Measurements from ENCODE around the gene MRM1.

MRM1 gene

GRCh38 chr17:36632916-36633771, 31.8 kb downstream of the MRM1 start:
- DNase-seq = no peak

GRCh38 chr17:36640346-36640745, 39.0 kb downstream of the MRM1 start:
- DNase-seq = no peak

- DNase-seq = no peak
Observed at GRCh38 chr17:36640836-36641235, 39.5 kb downstream of the MRM1 start.

- no peak for DNase-seq
Observed at GRCh38 chr17:36641331-36641876, 40.0 kb downstream of the MRM1 start.

- DNase-seq = no peak
Observed at GRCh38 chr17:36641877-36642845, 40.8 kb downstream of the MRM1 start.

GRCh38 chr17:36643086-36643685, 41.8 kb downstream of the MRM1 start:
- DNase-seq = no peak

GRCh38 chr17:36645422-36645821, 44.0 kb downstream of the MRM1 start:
- no peak for DNase-seq

GRCh38 chr17:36647636-36648035, 46.3 kb downstream of the MRM1 start:
- DNase-seq = no peak

- no peak for DNase-seq
Observed at GRCh38 chr17:36650096-36650775, 48.9 kb downstream of the MRM1 start.

- DNase-seq = no peak
Observed at GRCh38 chr17:36653374-36653773, 52.0 kb downstream of the MRM1 start.

- DNase-seq = no peak
Observed at GRCh38 chr17:36653856-36654255, 52.5 kb downstream of the MRM1 start.

- no peak for DNase-seq
Observed at GRCh38 chr17:36655726-36656125, 54.3 kb downstream of the MRM1 start.

- DNase-seq = no peak
Observed at GRCh38 chr17:36657390-36657762, 56.0 kb downstream of the MRM1 start.

GRCh38 chr17:36657763-36658490, 56.5 kb downstream of the MRM1 start:
- no peak for DNase-seq

Measured in SW 1271 (cell line).